Measurements from ENCODE around the gene TSPAN14. TPM values are rescaled to one million over a fixed set of nuclear protein-coding genes. Genes with fewer than 3 reads are reported as not detected.

The TSPAN14 gene
- total and polyA plus RNA-seq, 2 of the 8 experiments (the other 6 are each of a cell fraction or from before 2014, with no cell fraction given), result 47.4 to 57.8 TPM

DNA sequence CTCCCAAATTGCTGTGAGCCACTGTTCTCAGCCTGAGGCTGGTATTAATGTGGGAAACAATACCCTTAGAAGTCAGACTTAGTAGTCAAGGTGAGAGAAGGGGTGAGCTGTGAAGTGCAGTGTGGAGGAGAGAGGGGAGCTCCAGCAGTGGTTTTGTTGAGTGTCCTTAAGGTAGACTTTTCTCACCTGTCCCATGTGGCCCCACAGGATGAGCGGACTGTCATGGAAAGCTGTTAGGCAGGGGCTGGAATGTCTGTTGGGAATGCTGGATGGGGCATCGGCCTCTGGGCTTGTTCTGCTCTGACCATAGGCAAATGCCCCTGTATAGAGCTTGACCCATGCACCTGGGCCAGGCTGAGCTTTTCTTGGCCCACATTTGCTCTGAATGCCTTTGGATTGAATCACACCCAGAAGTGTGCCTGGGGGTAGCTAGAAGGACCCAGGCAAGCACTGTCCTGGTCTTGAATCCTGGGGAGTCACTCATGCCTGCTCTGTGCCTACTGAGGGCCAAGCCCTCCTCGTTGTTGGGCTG, 47.3 kb downstream of the TSPAN14 start:
- Histone ChIP-seq H3K56ac (replicated peaks; ENCODE audit: insufficient read length, low read depth, low read length) (no peak overlapping the region), H3K79me1 (ENCODE audit: low read depth, low read length) (peaks cover 16% of the 10 kb centered on the region), H2BK5ac (ENCODE audit: low read depth, low read length) (no peak overlapping the region), H3K4ac (replicated peaks; ENCODE audit: insufficient read length, low read depth, low read length) (no peak overlapping the region), H2BK12ac (ENCODE audit: low read depth, low read length) (no peak overlapping the region), H3K79me2 (ENCODE audit: control insufficient read depth in 1 of 2, insufficient read depth in 2 of 2, low read length in 2 of 2) (peaks cover 0 to 61% of the 10 kb centered on the region in 2 experiments; a peak in 2 of 4 replicates), H4K91ac (replicated peaks; ENCODE audit: insufficient read length, low read length) (no peak overlapping the region), H2BK120ac (replicated peaks; ENCODE audit: low read depth, low read length) (no peak overlapping the region), H2BK20ac (ENCODE audit: low read length) (no peak overlapping the region), H3K4me3 (ENCODE audit: extremely low read depth in 1 of 4, insufficient read depth in 2 of 4, low read depth in 3 of 4, low read length in 4 of 4) (no peak overlapping the region), H3K14ac (ENCODE audit: insufficient read length) (no peak overlapping the region), H3K23me2 (ENCODE audit: low read depth, low read length) (no peaks in the 10 kb centered on the region; the same call in 1 of the 2 replicates), H4K8ac (ENCODE audit: extremely low read depth, insufficient read depth, low read length) (no peak overlapping the region), H3K23ac (ENCODE audit: insufficient read length) (no peak overlapping the region), H4K20me1 (replicated peaks in 1 of 2; ENCODE audit: control insufficient read depth in 1 of 2, insufficient read depth in 2 of 2, low read length in 2 of 2) (peaks cover 26 to 32% of the 10 kb centered on the region in 2 experiments), H3K18ac (ENCODE audit: extremely low read depth, low read length) (no peak overlapping the region), H3K36me3 (ENCODE audit: control insufficient read depth in 2 of 4, insufficient read depth in 4 of 4, low read length in 3 of 4) (no peaks in the 10 kb centered on the region), H3K27me3 (replicated peaks in 1 of 4; ENCODE audit: control insufficient read depth in 3 of 4, extremely low read depth in 1 of 4, insufficient read depth in 3 of 4, low read length in 3 of 4) (no peaks in the 10 kb centered on the region), H4K5ac (ENCODE audit: insufficient read length, low read depth, low read length) (no peak overlapping the region), H3K9ac (replicated peaks in 1 of 4; ENCODE audit: extremely low read depth in 1 of 4, low read depth in 3 of 4, low read length in 3 of 4) (no peak overlapping the region), H3K9me3 (ENCODE audit: insufficient read depth in 2 of 2, low read depth in 1 of 2, low read length in 1 of 2) (no peaks in the 10 kb centered on the region), H2BK15ac (ENCODE audit: low read length) (no peak overlapping the region), H3K4me2 (ENCODE audit: insufficient read depth in 1 of 2, low read depth in 2 of 2, low read length in 2 of 2) (no peak overlapping the region), H2AK5ac (ENCODE audit: low read depth, low read length) (no peak overlapping the region), H3K27ac (ENCODE audit: low read depth, low read length) (no peak overlapping the region), H3K4me1 (replicated peaks in 1 of 4; ENCODE audit: control insufficient read depth in 3 of 4, insufficient read depth in 4 of 4, low read length in 3 of 4) (peaks cover 9 to 41% (median 19%) of the 10 kb centered on the region in 4 experiments), H2AFZ (ENCODE audit: low read length) (no peak overlapping the region)
- WGBS, 2 experiments (ENCODE audit: extremely low coverage in 1 of 2, insufficient coverage in 1 of 2, insufficient read length in 1 of 2, insufficient replicate concordance in 2 of 2, low coverage in 1 of 2, low lambda C conversion rate in 2 of 2, missing lambda C conversion rate in 1 of 2), result 92% methylated on average over 3 of the region's 3 CpGs; no CpG with 5 or more reads in 1 of the 2 experiments
- no peak for FAIRE-seq
- CTCF ChIA-PET (ENCODE audit: partially characterized antibody), result interaction anchor here (0.9 to 21.9 kb wide), 6 partner anchors 10 to 117 kb away, joined by 3 to 1263 read pairs (median 44); partner anchors contain the start of gene TSPAN14
- no peak for DNase-seq (ENCODE audit: low read depth in 1 of 2, low spot score in 2 of 2)
- POLR2A ChIA-PET (ENCODE audit: partially characterized antibody), result interaction anchor here (0.5 to 1.2 kb wide), 3 partner anchors 37 to 143 kb away, joined by 3 read pairs; no protein-coding TSS in a partner anchor
- TF ChIP-seq SIX5 (IDR thresholded peaks at IDR 0.05; ENCODE audit: low read depth, low read length) (no peak), POU5F1 (IDR thresholded peaks at IDR 0.05; ENCODE audit: low read depth, low read length) (no peak), BCL11A (IDR thresholded peaks at IDR 0.05; ENCODE audit: low read depth in 2 of 2, low read length in 2 of 2) (no peak), KDM4A (IDR thresholded peaks at IDR 0.05; ENCODE audit: low read depth, low read length, severe bottlenecking) (no peak), CBX8 (IDR thresholded peaks at IDR 0.05; ENCODE audit: borderline replicate concordance, low read depth, low read length) (no peak), TBP (IDR thresholded peaks at IDR 0.05; ENCODE audit: low read depth, low read length) (no peak), EZH2 (IDR thresholded peaks at IDR 0.05; ENCODE audit: low read depth, low read length, severe bottlenecking) (no peak), BACH1 (IDR thresholded peaks at IDR 0.05; ENCODE audit: low read length) (no peak), KDM5A (IDR thresholded peaks at IDR 0.05; ENCODE audit: low read length) (no peak), ATF3 (IDR thresholded peaks at IDR 0.05; ENCODE audit: insufficient read depth, low read depth, low read length) (no peak), SP4 (IDR thresholded peaks at IDR 0.05; ENCODE audit: low read length) (no peak), HDAC6 (IDR thresholded peaks at IDR 0.05; ENCODE audit: low read depth, low read length) (no peak), SP1 (IDR thresholded peaks at IDR 0.05; ENCODE audit: low read depth, low read length) (no peak), RFX5 (IDR thresholded peaks at IDR 0.05; ENCODE audit: borderline replicate concordance, low read depth, low read length) (no peak)
